Esophagus squamous epithelium (tissue), 4 donors: ENCODE data around the gene PTPRJ.

Experiments used
- POLR2A ChIP-seq, 4 donors: fragments of 450-650 bp; IDR thresholded peaks; one replicate each; pipeline ENCODE4 v1.6.1; 2017; ENCODE audit warnings: antibody characterized with exemption in 4 of 4, mild to moderate bottlenecking in 4 of 4, moderate library complexity in 3 of 4
- TF ChIP-seq, protein P1 (sequence below), 6 experiments: fragments of 450-650 bp in 4 of 6; fragments of 200-600 bp in 2 of 6; sonication (generic) in 2 of 6; IDR thresholded peaks; one replicate each; pipeline ENCODE4 v1.5.1; 2016 to 2019; ENCODE audit warnings: antibody characterized with exemption in 6 of 6, mild to moderate bottlenecking in 4 of 6, moderate library complexity in 4 of 6

DNA sequence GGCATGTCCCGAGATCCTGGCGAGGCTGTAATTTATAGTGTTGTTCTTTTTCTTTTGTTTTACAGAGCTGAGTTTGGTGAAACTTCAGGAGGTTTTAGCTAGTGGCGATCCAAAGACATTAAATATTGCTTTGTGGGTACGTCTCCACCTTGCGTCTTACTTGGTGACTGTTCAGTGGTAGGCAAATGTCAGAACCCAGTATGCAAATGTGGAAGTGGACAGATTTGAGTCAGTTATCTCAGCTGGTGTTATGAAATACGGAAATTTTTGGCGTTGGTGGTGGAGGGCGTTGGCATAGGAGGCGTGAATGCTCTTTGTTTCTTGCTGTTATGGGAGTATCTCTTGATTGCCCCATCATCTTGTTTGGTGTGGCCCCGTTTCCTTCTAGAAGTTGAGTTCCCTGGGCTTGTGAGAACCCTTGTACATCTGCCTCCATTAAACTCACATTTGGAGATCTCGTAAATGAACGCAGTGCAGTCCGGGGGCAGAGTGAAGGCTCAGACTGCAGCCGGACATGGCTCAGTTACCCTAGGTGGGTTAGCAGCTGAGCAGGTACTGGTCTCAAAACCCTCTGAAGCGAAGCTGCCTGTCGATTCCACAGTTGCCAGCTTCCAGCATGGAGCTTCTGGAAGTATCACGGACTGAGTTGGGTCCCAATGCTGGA, 39.9 kb downstream of the PTPRJ start:
- TF ChIP-seq, protein P1, sequence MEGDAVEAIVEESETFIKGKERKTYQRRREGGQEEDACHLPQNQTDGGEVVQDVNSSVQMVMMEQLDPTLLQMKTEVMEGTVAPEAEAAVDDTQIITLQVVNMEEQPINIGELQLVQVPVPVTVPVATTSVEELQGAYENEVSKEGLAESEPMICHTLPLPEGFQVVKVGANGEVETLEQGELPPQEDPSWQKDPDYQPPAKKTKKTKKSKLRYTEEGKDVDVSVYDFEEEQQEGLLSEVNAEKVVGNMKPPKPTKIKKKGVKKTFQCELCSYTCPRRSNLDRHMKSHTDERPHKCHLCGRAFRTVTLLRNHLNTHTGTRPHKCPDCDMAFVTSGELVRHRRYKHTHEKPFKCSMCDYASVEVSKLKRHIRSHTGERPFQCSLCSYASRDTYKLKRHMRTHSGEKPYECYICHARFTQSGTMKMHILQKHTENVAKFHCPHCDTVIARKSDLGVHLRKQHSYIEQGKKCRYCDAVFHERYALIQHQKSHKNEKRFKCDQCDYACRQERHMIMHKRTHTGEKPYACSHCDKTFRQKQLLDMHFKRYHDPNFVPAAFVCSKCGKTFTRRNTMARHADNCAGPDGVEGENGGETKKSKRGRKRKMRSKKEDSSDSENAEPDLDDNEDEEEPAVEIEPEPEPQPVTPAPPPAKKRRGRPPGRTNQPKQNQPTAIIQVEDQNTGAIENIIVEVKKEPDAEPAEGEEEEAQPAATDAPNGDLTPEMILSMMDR (IDR thresholded peaks at IDR 0.05) = peak in 2 of 6 experiments; percentile 5
- no peak for TF ChIP-seq POLR2A (IDR thresholded peaks at IDR 0.05)
